NK-92 (cell line): Measurements from ENCODE around the gene ZBTB7A.
A peak's percentile ranks its signal among the peaks of the same experiment; 100 is the strongest.

Source experiments
- DNase-seq: peaks from one replicate; lab custom pipeline; 2025; ENCODE audit not compliant: unreplicated experiment; lab: John Stamatoyannopoulos, UW

The ZBTB7A gene

GRCh38 chr19:4066682-4067395 lies at the start of gene ZBTB7A:
ZBTB7A (minus strand) TSS chr19:4066899; CDS start chr19:4055232, 11,667 bp downstream.
- no peak for DNase-seq

- no peak for DNase-seq
Measured at GRCh38 chr19:4115818-4116385, 49.2 kb upstream of the ZBTB7A start.

GRCh38 chr19:4115050-4115817 lies 48.5 kb upstream of the ZBTB7A start:
- DNase-seq = no peak

- DNase-seq = no peak
Measured at GRCh38 chr19:4114181-4114580, 47.5 kb upstream of the ZBTB7A start.

- DNase-seq = no peak
Measured at GRCh38 chr19:4113398-4114088, 46.8 kb upstream of the ZBTB7A start.

- no peak for DNase-seq
Measured at GRCh38 chr19:4112367-4112766, 45.7 kb upstream of the ZBTB7A start.

- DNase-seq = no peak
Measured at GRCh38 chr19:4109626-4109945, 42.9 kb upstream of the ZBTB7A start.

GRCh38 chr19:4108767-4109625 lies 42.3 kb upstream of the ZBTB7A start:
- DNase-seq = peak; percentile 42

GRCh38 chr19:4103080-4103433 lies 36.4 kb upstream of the ZBTB7A start:
- DNase-seq = no peak

GRCh38 chr19:4102339-4103079 lies 35.8 kb upstream of the ZBTB7A start:
- DNase-seq = no peak

GRCh38 chr19:4101496-4101770 lies 34.7 kb upstream of the ZBTB7A start:
- DNase-seq = no peak

GRCh38 chr19:4100647-4101495 lies 34.2 kb upstream of the ZBTB7A start:
- no peak for DNase-seq

- no peak for DNase-seq
Measured at GRCh38 chr19:4099041-4099764, 32.5 kb upstream of the ZBTB7A start.

GRCh38 chr19:4098493-4098892 lies 31.8 kb upstream of the ZBTB7A start:
- DNase-seq = no peak

- DNase-seq = no peak
Measured at GRCh38 chr19:4097501-4097900, 30.8 kb upstream of the ZBTB7A start.

- DNase-seq = no peak
Measured at GRCh38 chr19:4096049-4096892, 29.6 kb upstream of the ZBTB7A start.

- DNase-seq = no peak
Measured at GRCh38 chr19:4095488-4095844, 28.8 kb upstream of the ZBTB7A start.
